Liver (tissue), 3 donors: Measurements from ENCODE around the gene SPTBN1.

Experiments used
- CTCF ChIP-seq: fragments of 150-350 bp; IDR thresholded peaks from 2 replicates; pipeline ENCODE4 v1.5.1; 2017; ENCODE audit warnings: improper control_type of control experiment, low read depth, low read length; ENCODE audit not compliant: missing input control
- HNF4A ChIP-seq, 2 donors: conservative IDR thresholded peaks; 2 replicates each; pipeline ENCODE4 v1.6.1; 2016; ENCODE audit warnings: antibody characterized with exemption in 2 of 2, mild to moderate bottlenecking in 2 of 2
- TF ChIP-seq, protein P1 (sequence below): IDR thresholded peaks from 2 replicates; pipeline ENCODE4 v1.6.1; 2016; ENCODE audit warnings: antibody characterized with exemption
- TF ChIP-seq, protein P2 (sequence below): IDR thresholded peaks from 2 replicates; pipeline ENCODE4 v1.6.1; 2016; ENCODE audit warnings: antibody characterized with exemption, mild to moderate bottlenecking
- donor health status: healthy.
- donor health status: healthy.

GRCh38 chr2:54627973-54628372 lies 171.8 kb downstream of the SPTBN1 start:
- TF ChIP-seq, protein P1, sequence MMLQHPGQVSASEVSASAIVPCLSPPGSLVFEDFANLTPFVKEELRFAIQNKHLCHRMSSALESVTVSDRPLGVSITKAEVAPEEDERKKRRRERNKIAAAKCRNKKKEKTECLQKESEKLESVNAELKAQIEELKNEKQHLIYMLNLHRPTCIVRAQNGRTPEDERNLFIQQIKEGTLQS = no peak
- TF ChIP-seq CTCF (no peak), HNF4A (conservative IDR thresholded peaks at IDR 0.05) (no peak)
- TF ChIP-seq, protein P2, sequence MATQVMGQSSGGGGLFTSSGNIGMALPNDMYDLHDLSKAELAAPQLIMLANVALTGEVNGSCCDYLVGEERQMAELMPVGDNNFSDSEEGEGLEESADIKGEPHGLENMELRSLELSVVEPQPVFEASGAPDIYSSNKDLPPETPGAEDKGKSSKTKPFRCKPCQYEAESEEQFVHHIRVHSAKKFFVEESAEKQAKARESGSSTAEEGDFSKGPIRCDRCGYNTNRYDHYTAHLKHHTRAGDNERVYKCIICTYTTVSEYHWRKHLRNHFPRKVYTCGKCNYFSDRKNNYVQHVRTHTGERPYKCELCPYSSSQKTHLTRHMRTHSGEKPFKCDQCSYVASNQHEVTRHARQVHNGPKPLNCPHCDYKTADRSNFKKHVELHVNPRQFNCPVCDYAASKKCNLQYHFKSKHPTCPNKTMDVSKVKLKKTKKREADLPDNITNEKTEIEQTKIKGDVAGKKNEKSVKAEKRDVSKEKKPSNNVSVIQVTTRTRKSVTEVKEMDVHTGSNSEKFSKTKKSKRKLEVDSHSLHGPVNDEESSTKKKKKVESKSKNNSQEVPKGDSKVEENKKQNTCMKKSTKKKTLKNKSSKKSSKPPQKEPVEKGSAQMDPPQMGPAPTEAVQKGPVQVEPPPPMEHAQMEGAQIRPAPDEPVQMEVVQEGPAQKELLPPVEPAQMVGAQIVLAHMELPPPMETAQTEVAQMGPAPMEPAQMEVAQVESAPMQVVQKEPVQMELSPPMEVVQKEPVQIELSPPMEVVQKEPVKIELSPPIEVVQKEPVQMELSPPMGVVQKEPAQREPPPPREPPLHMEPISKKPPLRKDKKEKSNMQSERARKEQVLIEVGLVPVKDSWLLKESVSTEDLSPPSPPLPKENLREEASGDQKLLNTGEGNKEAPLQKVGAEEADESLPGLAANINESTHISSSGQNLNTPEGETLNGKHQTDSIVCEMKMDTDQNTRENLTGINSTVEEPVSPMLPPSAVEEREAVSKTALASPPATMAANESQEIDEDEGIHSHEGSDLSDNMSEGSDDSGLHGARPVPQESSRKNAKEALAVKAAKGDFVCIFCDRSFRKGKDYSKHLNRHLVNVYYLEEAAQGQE = no peak
